Measurements from ENCODE around the gene ARPC2.

ARPC2 gene

DNA sequence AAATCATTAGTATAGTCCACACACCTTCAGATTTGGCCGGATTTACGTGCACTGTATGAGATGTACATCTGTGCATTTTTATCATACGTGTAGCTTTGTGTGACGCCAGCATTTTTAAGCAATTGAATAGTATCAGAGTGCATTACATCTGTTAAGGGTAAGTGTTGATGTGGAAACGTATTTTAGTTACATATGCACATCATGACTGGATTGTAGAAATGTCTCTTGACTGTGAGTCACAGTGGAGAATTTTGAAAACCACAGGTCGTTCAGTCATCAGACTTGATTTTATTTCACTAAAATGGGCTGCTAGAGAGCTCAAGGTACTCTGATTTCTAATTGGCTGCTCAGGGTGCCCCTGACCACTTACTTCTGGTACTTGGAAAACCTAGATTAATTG, 38.5 kb downstream of the ARPC2 start:
- no peak for DNase-seq

DNA sequence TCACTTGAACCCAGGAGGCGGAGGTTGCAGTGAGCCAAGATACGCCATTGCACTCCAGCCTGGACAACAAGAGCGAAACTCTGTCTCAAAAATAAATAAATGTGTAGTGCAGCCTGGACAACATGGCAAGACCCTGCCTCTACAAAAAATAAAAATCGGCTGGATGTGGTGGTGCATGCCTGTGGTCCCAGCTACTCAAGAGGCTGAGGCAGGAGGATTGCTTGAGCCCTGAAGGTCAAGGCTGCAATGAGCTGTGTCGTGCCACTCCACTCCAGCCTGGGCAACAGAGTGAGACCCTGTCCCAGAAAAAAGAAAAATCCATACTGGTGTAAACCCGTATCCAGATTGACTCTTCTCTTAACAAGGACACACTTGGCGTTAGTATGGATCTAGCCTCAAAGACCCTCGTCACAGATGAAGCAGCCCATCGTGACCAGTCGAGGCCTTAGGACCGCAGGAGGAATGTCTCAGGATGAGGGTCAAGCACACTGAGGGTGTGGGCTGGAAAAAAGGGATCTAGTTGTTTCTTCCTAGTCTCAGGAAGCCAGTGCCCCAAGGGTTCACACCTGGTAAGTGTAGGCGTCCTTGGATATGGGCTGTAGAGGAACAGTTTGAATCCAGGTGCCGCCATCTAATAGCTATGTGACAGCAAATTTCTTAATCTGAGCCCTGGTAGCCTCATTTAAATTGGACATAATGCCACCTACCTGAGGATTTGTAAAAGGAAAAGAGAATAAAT, 39.8 kb downstream of the ARPC2 start:
- no peak for DNase-seq

DNA sequence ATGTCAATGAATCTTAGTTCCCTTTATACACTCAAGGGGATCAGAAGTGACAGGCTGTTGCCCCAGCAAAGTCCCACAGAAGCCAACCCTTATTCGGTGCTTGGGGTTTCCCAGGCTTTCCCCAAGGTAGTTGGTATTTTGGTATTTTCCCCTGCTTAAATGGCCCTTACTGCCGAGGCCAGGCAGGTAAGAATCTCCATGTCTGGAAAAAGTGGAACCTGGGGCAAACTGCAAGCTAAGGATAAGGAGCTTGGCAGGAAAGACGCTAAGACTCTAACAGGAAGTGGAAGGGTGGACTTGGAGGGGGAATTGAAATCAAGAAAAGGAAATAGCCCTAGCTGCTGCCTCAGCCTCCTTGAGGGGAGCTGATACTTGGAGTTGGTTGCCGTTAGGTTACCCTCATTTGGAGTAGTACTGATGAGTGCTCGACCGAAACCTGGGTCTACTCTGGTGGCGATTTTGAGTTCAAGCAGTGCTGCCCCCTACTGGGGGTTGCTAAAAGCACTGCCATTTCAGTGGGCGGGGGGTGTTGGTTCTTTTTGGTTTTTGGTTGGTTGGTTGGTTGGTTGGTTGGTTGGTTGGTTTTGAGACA, 40.5 kb downstream of the ARPC2 start:
- peak; percentile 46 for DNase-seq

DNA sequence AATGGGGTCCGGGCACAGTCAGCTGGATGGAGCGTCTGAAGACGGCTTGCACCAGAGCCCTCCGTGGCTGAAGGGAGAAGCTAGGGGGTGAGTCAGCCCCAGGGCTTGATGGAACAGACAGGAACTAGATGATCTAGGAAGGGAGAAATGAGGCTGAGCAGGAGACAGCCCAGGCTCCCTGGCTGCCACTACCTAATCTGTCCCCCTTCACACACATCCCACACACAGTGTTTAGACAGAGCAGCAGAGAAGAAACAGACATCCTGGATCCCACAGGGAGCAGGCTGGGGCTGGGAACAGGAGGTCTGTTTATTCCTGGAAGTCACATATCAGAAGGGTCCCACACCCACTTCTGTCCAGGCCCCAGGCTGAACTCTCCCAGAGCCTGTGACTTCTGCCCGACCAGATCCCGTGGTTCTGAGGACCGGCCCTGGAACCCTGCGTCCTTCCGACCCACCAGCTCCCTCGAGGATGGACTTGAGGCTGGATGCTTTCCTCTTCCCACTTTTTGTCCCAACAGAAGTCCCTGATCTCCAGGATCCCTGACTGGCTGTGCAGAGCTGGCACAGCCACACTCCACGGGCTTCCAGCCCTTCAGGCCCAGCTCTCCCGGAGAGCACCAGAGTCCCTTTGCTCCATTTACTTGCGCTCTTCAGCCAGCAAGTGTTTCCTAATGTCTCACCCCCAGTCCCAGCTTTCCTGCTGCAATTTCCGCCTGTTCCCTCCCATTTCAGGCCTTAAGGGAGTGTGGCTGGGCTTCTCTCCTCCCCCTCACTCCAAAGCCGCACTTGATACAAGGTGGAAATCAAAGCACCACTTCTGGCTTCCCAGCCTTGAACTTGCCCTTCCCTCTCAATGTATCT, 42.3 kb downstream of the ARPC2 start:
- no peak for DNase-seq

DNA sequence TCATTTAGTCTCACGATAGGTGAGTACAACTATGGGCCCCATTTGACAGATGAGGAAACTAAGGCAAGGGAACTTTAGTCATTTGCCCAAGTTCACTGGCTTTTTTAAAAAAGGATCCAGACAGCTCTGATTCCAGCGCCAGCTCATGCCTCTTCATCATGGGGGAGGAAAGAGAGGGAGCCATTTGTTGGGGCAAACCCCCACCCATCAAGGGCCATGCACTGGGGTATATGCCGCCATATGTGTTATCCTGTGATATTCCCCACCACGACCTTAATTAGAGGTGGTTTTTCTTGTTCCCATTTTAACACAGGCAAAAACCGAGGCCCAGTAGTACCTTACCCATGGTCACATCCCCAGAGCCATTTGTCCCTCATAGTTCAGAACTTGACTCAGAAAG, 43.2 kb downstream of the ARPC2 start:
- no peak for DNase-seq

DNA sequence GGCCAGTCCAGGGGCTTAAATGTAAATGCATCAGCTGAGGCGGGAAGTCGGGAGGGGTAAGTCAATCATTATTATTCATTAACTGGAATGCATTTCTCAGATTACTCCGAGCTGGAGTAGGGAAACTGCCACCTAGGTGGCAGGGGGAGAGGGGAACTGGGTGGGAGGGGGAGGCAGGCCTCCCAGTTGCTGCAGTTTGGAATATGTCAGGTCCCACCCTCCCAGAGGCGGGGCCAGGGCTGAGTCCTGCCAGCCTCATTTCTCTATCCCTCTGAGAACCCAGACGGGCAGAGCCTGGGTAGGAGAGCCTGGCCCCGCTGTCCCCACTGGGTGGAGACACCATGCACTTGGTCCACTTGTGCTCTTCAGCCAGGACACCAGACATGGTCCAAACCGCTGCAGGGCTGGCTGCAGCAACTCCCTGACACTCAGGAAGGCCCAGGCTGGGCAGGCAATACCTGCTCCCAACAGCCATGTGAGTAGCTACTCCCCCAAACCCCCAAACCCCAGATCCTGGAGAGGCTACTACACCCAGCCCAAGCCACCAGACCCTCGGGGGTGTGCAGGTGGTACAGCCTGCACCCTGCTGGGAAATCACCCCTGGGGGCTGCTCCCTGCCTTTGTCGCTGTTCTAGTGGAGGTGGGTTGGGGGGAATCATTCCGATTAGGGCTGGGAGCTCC, 43.9 kb downstream of the ARPC2 start, which contains the start of gene GPBAR1:
Gene GPBAR1, plus strand, starts transcription at position 274 of the 681 bp plus-strand sequence. CDS start 1,710 bp downstream, outside the sequence.
- DNase-seq, result no peak

DNA sequence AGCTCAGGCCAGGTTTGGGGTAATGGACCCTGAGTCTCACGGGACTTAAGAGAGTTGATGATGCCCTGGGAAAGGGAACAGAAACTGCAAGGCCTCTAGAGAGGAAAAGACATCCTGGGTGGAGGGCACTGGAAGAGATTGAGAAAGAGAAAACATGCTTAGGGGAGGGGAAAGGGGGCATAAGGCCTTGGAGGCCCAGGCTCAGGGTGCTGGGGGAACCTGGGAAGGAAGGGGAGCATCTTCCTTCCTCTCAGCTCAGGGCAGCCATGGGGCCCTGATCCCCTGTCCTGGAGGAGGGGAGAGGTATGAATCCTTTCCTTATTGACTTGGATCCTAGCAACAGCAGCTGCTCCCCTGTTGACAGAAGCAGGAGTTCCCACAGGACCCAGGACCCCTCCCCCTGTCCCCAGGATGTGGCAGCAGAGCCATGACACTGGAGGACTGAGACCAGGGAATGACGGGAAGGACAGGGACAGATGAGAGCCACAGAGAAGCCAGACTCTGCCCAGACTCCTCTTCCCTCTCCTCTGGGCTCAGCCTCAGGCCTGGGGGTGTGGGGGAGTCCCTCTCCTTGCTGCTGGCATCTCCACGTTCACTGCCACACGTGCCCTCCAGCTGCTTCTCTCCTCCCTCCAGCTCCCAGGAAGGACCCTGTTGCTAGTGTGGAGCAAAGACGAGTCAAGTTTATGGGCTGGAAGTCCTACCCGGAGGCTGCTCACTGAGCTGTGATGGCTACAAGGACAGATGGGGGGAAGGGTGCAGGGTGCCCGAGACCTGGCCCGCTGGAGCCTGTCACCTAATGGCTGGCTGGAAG, 44.6 kb downstream of the ARPC2 start:
- DNase-seq, result no peak

DNA sequence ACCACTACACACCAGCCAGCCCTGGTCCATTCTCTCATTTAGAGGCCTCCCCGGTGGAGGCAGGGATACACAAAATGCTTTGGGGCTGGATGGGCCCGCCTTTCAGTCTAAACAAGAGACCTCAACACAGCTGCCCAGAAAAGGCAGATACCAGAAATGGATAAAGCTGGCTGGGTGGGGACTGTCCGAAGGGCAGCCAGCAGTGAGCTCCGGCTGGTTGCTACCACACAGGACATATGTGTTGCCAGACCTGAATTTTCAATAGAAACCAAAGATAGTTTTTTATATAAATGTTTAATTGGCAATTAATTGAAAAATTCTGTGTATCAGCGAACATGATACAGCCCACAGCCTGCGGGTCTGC, 45.2 kb downstream of the ARPC2 start:
- DNase-seq, result no peak

DNA sequence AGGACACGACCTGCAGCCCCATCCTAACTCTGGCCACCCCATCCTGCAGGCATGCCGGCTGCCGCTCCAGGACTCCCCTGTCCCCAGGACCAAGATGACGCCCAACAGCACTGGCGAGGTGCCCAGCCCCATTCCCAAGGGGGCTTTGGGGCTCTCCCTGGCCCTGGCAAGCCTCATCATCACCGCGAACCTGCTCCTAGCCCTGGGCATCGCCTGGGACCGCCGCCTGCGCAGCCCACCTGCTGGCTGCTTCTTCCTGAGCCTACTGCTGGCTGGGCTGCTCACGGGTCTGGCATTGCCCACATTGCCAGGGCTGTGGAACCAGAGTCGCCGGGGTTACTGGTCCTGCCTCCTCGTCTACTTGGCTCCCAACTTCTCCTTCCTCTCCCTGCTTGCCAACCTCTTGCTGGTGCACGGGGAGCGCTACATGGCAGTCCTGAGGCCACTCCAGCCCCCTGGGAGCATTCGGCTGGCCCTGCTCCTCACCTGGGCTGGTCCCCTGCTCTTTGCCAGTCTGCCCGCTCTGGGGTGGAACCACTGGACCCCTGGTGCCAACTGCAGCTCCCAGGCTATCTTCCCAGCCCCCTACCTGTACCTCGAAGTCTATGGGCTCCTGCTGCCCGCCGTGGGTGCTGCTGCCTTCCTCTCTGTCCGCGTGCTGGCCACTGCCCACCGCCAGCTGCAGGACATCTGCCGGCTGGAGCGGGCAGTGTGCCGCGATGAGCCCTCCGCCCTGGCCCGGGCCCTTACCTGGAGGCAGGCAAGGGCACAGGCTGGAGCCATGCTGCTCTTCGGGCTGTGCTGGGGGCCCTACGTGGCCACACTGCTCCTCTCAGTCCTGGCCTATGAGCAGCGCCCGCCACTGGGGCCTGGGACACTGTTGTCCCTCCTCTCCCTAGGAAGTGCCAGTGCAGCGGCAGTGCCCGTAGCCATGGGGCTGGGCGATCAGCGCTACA, 45.9 kb downstream of the ARPC2 start:
- DNase-seq, result no peak

DNA sequence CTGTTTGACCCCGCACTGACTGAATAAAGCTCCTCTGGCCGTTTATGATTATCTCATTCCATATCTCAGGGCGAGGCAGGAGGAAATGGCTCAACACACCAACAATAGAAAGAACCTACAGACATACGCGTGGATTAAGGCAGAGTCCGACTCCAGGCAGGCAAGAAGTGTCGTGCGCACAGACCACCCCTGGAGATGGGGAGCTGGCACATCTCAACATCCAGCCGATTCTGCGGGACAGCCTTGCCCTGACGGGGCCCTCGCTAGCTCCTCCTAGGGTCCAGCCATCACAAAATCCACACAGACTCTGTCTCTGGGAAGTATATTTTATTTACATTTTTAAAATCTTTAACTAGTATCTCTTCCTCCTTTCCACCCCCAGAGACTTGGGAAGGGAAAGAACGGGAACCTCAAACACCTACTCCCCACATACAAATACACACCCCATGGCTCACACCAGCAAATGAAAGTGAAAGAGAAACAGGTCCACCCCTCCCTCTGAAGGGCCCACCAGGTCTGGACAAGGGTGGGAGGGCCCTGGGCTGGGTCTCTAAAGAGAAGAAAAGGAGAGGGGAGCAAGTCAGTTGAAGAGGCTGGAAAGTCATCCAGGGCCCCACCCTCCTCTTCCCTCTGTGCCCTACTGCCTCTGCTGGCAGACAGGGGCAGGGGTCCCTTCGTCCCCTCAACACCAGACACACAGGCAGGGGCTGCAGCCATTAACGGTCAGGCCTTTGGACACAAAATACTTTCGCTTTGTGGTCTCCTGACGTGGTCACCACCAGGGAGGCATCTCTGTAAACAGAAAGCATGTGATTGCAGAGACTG, 47.0 kb downstream of the ARPC2 start:
- DNase-seq, result no peak

DNA sequence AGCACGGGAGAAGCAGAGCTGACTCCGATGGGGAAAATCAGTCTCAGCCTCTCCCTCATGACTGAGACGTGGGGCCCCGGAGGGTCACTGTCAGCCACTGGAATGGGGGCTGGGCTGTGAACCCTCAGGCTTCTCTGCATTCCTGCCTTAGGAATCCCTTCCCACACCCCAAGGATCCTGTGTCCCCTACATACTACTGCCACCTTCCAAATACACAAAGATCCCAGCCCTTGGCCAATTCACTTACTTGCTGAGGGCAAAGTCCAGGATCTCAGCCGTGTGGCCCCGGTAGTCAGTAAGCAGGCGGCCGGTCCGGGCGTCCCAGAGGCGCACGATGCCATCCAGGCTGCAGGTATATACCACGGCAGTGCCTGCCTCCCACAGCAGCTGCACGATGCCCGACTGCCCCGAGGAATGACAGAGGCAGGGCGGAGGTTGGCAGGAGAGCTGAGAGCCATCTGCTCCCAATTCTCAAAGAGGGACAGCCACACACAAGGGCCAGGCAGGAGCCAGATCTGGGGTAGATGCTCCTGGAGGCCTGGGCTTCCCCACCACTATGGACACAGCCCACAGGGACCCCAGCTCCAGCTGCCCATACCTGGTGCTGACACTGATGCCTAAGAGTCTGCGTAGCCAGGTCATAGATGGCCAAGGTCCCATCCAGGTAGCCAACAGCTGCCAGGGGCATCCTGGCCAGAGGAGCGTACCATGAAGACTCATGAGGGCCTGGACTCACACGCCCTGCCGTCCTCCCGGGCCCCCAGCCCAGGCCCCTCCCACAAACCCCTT, 48.0 kb downstream of the ARPC2 start:
- DNase-seq, result no peak

DNA sequence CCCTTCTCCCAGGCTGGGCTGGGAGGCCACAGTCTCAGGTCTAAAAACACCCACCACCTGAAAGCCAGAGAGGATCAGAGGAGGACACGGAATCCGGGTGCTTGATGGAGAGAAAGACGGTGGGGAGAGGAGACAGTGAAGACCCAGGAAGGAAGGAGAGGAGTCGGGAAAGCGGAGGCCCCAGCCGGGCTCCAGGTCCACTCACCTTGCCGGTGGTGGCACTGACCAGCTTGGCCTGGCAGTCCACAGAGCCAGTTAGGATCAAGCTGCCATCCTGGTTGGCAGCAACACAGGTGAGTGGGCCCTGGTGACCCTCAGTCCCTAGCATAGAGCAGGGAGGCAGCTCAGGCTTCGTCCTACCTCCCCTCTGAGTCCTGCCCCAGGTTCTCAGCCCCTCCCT, 48.6 kb downstream of the ARPC2 start:
- DNase-seq, result no peak

DNA sequence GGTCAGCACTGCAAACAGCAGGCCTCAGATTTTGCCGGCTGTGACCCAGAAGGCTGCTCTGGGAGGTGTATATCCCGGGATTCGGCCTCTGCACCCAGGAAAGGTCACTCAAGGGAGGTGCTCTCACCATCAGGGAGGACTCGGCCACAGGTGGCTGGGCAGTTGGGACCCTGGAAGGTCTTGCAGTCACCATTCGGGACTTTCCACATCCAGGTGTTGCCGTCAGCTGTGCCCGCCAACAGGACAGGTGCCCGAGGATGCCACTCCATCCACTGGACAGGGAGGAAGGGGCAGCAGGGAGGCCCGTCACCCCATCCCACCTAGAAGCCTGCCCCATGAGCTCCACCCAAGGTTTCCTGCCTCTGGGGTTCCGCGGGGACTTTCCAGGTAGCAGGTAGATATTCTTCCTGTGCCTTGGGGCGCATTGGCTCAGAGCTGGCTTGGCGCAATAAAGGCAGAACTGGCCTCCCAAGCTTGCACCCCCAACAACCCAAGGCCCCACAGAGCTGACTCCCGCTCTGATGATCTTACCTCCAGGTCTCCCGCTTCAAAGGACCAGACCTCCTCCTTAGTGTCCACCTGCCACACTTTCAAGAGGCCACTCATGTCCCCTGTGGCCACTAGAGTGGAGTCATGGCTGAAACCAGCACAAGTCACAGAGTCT, 49.5 kb downstream of the ARPC2 start:
- no peak for DNase-seq

DNA sequence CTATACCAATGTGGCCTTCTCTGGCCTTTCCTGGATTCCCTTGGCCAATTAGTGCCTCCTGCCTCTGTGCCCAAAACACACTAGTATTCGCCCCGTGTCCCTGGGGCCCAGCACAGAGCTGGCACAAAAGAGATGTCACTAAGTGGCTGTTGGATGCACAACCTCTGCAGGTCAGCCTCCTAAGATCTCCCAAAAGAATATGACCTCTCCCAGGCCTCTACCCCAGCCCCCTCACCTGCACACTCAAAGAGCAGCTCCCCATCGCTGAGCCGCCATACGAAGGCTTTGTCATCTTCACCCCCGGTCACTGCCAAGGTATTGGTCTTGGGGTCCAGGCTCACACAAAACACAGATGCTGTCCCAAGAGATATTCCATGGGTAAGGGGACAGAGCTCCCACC, 50.3 kb downstream of the ARPC2 start:
- DNase-seq, result no peak

DNA sequence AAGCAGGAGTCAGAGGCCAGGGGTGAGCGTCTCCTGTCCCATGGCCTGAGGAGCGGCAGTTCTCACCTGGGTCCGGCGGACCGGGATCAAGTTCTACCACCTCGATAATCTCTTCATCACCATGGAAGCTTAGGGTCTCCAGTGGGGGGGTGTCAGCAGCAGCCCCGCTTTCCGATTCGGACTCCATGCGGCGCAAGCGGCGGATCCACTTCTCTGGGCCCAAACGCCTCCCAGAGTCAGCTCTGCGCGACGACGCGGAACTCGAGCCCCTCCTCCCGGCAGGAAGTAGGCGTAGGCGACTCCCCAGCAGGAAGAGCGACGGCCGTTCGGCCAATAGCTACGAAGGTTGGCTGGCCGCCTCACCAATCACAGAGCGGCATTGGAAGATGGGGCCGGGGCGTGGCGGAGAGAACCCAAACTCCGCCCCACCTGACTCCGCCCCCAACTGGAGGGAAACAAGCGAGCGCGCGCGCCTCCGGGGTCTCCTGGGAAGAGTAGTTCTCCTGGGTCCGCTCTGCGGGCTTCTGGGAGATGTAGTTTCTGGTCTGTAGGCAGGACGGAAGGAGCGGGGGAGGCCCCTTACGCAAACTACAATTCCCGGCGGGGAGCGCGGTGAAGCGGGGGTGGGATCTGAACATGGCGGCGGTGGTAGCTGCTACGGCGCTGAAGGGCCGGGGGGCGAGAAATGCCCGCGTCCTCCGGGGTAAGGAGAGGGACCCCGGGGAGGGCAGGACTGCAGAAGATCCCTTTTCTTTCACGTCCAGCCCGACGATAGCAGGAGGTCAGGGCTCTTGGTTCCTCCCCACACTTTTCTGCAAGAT, 53.1 kb downstream of the ARPC2 start, which contains the start of the genes AAMP and PNKD:
Gene AAMP, minus strand, starts transcription at position 238 of the 821 bp plus-strand sequence. Its CDS starts 51 bp downstream, at position 187.
Gene PNKD, plus strand, starts transcription at position 620 of the 821 bp plus-strand sequence. Its CDS starts 17 bp downstream, at position 637.
- peak; percentile 100 for DNase-seq

DNA sequence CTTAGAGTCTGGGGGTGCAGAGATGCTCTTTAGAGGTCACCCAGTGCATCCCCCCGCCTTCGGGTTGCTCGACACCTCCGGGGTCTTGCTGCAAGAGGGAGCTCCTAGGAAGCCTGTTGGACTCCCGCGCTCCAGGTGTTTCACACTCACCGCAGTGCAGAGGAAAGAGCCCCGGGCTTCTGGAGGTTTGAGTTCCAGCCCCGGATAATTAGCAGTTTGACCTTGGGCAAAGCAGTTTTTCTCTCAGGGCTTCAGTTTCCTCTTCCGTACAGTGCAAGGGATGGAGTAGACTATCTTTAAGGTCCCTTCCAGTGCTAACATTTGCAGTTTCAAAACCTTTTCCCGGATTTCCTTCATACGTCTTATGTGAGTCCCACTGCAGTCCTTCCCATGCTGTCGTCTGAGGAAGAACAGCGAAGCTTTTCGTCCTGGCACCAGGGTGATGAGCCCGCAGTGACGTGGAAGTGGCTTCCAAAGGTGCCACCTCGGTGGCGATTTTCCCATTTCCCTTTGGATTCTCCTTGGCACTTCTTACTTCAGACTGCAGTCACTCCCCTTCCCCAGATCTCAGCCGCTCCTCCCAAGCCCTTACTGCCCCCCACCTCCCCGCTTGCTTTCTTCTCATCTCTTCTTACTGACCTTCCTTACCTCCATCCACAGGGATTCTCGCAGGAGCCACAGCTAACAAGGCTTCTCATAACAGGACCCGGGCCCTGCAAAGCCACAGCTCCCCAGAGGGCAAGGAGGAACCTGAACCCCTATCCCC, 53.9 kb downstream of the ARPC2 start:
- DNase-seq, result no peak

DNA sequence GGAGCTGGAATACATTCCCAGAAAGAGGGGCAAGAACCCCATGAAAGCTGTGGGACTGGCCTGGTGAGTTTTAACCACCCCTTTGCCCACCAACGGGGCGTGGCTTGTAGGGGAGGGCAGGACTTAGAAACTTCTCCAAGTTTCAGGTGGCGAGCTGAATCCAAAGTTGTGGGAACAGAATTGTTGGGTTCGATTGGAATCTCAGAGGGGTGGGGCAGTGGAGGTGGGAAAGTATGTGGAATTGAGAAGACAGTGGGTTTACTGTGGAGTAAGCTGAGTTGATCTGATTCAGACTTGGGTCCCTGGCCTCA, 54.5 kb downstream of the ARPC2 start:
- DNase-seq, result no peak
